ENCODE results near the gene MRPL10.

Gene MRPL10
- total RNA-seq: 9.8 to 25.0 (median 19.4) reads per million in 18 experiments

- DNase-seq: peak; percentile 93 to 96
Measured at GRCh38 chr17:47831003-47831933, at the start of gene MRPL10, which contains the start of gene LRRC46. Gene MRPL10, minus strand, starts transcription at chr17:47831541. Its CDS starts 30 bp downstream, at chr17:47831511. Gene LRRC46, plus strand, starts transcription at chr17:47831670. Its CDS starts 320 bp downstream, at chr17:47831990.

- no peak for DNase-seq
Measured at GRCh38 chr17:47879776-47880454, 48.6 kb upstream of the MRPL10 start.

- DNase-seq: peak in 1 of 2 donors; percentile 48
Measured at GRCh38 chr17:47879028-47879585, 47.8 kb upstream of the MRPL10 start.

GRCh38 chr17:47878203-47879027 is 47.1 kb upstream of the MRPL10 start:
- no peak for DNase-seq

- DNase-seq: no peak
Measured at GRCh38 chr17:47877368-47878034, 46.2 kb upstream of the MRPL10 start.

GRCh38 chr17:47875011-47875985 is 44.0 kb upstream of the MRPL10 start:
- no peak for DNase-seq

- DNase-seq: no peak
Measured at GRCh38 chr17:47873200-47874090, 42.1 kb upstream of the MRPL10 start.

- no peak for DNase-seq
Measured at GRCh38 chr17:47872651-47873161, 41.4 kb upstream of the MRPL10 start.

- DNase-seq: no peak
Measured at GRCh38 chr17:47872019-47872650, 40.8 kb upstream of the MRPL10 start.

- no peak for DNase-seq
Measured at GRCh38 chr17:47871048-47871447, 39.7 kb upstream of the MRPL10 start.

GRCh38 chr17:47870056-47870455 is 38.7 kb upstream of the MRPL10 start:
- DNase-seq: no peak

GRCh38 chr17:47869114-47869513 is 37.8 kb upstream of the MRPL10 start:
- DNase-seq: no peak

- DNase-seq: no peak
Measured at GRCh38 chr17:47867813-47868533, 36.6 kb upstream of the MRPL10 start.

GRCh38 chr17:47866941-47867340 is 35.6 kb upstream of the MRPL10 start:
- no peak for DNase-seq

GRCh38 chr17:47864791-47865216 is 33.5 kb upstream of the MRPL10 start:
- no peak for DNase-seq

GRCh38 chr17:47862621-47863440 is 31.5 kb upstream of the MRPL10 start:
- peak in 1 of 2 donors; percentile 17 for DNase-seq

GRCh38 chr17:47860386-47860785 is 29.0 kb upstream of the MRPL10 start:
- DNase-seq: no peak

Measured in inflammatory macrophage (primary cell).